Ectodermal cell (in vitro differentiated cells): Measurements from ENCODE around the gene AOAH.

Experiments
- H3K27ac ChIP-seq: 2 replicates; pipeline ENCODE4 v1.7.0; 2013; ENCODE audit warnings: mild to moderate bottlenecking, low read depth, low read length; ENCODE audit not compliant: insufficient read depth, poor library complexity, severe bottlenecking
- H3K27me3 ChIP-seq: 2 replicates; pipeline ENCODE4 v1.7.0; 2013; ENCODE audit warnings: mild to moderate bottlenecking, low read length; ENCODE audit not compliant: insufficient read depth, control insufficient read depth, poor library complexity, severe bottlenecking
- H3K36me3 ChIP-seq: one replicate; pipeline ENCODE4 v1.7.0; 2013; ENCODE audit warnings: low read length; ENCODE audit not compliant: control insufficient read depth, insufficient read depth
- H3K4me1 ChIP-seq: one replicate; pipeline ENCODE4 v1.7.0; 2013; ENCODE audit warnings: low read length; ENCODE audit not compliant: control insufficient read depth, insufficient read depth
- H3K4me3 ChIP-seq: 2 replicates; pipeline ENCODE4 v1.7.0; 2013; ENCODE audit warnings: low read depth, low read length, control low read depth; ENCODE audit not compliant: insufficient read depth
- H3K9me3 ChIP-seq: 2 replicates; pipeline ENCODE4 v1.7.0; 2013; ENCODE audit warnings: mild to moderate bottlenecking, low read length, moderate library complexity; ENCODE audit not compliant: control insufficient read depth
- WGBS, 2 experiments: methylation state at CpG; one replicate each; pipeline ENCODE4 v1.1.7; 2013; ENCODE audit warnings: missing lambda C conversion rate in 2 of 2; 5-methylcytosine and 5-hydroxymethylcytosine counted together

The AOAH gene

GRCh38 chr7:36673703-36674102 is 50.6 kb downstream of the AOAH start:
- Histone ChIP-seq H3K36me3 (no peaks in the 10 kb centered on the region), H3K4me1 (no peaks in the 10 kb centered on the region), H3K9me3 (no peaks in the 10 kb centered on the region), H3K27ac (no peak overlapping the region), H3K27me3 (no peaks in the 10 kb centered on the region), H3K4me3 (no peak overlapping the region)
- WGBS, 2 experiments, result 96 to 98% methylated on average over 5 to 6 of the region's 6 CpGs

GRCh38 chr7:36671432-36671829 is 52.9 kb downstream of the AOAH start:
- whole genome bisulfite sequencing, 2 experiments, result 90 to 95% methylated on average over 6 of the region's 6 CpGs
- no peak overlapping the region for H3K27ac ChIP-seq
- no peaks in the 10 kb centered on the region for H3K36me3 ChIP-seq
- no peaks in the 10 kb centered on the region for H3K9me3 ChIP-seq
- no peaks in the 10 kb centered on the region for H3K27me3 ChIP-seq
- H3K4me1 ChIP-seq, result no peaks in the 10 kb centered on the region
- H3K4me3 ChIP-seq, result no peak overlapping the region

- H3K9me3 ChIP-seq, result no peaks in the 10 kb centered on the region
- no peaks in the 10 kb centered on the region for H3K27me3 ChIP-seq
- no peak overlapping the region for H3K4me3 ChIP-seq
- no peaks in the 10 kb centered on the region for H3K36me3 ChIP-seq
- H3K4me1 ChIP-seq, result no peaks in the 10 kb centered on the region
- 84 to 87% methylated on average over 16 to 17 of the region's 17 CpGs for WGBS, 2 experiments
- no peak overlapping the region for H3K27ac ChIP-seq
These were observed 53.5 kb downstream of the AOAH start for GRCh38 chr7:36670585-36671431.

DNA sequence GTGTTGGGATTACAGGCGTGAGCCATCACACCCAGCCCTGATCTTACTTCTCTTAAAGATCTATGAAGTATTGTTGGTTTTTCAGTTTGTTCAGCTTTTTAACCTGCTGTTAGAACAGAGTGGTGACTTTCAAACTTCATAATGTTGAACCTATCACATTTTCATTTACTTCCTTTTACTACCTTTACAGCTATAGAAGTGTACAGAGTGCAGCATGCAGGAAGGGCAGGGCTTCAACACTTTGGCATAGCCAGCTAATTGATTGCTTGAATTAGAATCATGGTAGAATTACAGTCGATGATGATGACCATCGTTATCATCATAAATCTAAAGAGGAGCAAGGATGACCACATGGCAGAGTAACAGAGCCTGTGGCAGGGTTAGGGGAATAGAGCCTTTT is 55.5 kb downstream of the AOAH start:
- Histone ChIP-seq H3K27ac (no peak overlapping the region), H3K9me3 (no peaks in the 10 kb centered on the region), H3K27me3 (no peaks in the 10 kb centered on the region), H3K36me3 (no peaks in the 10 kb centered on the region), H3K4me1 (no peaks in the 10 kb centered on the region), H3K4me3 (no peak overlapping the region)
- WGBS, 2 experiments, result 56 to 65% methylated on average over 3 of the region's 3 CpGs

DNA sequence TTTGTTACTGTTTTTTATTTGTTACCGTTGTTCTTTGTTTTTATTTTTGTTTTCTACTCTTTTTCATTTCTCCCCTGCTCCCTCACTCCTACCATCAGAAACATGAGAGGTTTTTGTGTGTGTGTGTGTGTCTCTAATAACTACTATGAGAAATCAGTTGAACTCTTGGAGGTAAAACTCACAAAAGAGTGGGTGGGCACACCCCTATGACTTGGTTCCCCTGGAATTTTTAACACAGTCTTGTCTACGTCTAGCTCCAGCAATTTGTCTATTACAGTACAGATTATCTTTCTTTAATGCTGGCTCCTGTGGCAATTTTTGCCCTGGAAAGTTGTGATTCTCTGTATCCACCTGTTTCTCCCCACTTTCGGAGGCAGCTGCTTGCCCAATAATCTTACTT is 56.2 kb downstream of the AOAH start:
- WGBS, 2 experiments, result 46 to 48% methylated on average over 2 of the region's 3 CpGs
- no peaks in the 10 kb centered on the region for H3K36me3 ChIP-seq
- no peaks in the 10 kb centered on the region for H3K4me1 ChIP-seq

DNA sequence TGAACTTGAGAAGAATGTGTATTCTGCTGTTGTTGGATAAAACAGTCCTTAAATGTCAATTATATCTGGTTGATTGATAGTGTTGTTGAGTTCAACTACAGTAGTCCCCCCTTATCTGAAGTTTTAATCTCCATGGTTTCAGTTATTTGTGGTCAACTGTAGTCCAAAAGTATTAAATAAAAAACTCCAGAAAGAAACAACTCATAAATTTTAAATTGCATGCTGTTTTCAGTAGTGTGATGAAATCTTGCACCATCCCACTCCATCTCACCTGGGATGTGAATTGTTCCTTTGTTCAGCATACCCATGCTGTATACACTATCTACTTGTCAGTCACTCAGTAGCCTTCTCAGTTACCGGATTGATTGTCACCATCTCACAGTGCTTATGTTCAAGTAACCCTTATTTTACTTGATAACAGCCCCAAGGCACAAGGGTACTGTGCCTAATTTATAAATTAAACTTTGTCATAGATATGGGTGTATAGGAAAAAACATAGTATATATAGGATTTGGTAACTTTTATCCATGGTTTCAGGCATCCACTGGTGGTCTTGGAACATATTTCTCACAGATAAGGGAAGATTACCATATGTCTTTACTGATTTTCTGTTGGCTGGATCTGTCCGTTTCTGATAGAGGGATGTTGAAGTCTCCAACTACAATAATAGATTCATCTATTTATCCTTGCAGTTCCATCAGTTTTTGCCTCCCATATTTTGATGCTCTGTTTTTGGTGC is 57.1 kb downstream of the AOAH start:
- Histone ChIP-seq H3K27me3 (no peaks in the 10 kb centered on the region), H3K36me3 (no peaks in the 10 kb centered on the region)
- WGBS, 2 experiments, result 92 to 94% methylated on average over 1 to 2 of the region's 2 CpGs

More for the DNA sequence above, 56.2 kb downstream of the AOAH start:
- H3K27me3 ChIP-seq, result no peaks in the 10 kb centered on the region
- no peak overlapping the region for H3K27ac ChIP-seq
- H3K4me3 ChIP-seq, result no peak overlapping the region
- no peaks in the 10 kb centered on the region for H3K9me3 ChIP-seq

DNA sequence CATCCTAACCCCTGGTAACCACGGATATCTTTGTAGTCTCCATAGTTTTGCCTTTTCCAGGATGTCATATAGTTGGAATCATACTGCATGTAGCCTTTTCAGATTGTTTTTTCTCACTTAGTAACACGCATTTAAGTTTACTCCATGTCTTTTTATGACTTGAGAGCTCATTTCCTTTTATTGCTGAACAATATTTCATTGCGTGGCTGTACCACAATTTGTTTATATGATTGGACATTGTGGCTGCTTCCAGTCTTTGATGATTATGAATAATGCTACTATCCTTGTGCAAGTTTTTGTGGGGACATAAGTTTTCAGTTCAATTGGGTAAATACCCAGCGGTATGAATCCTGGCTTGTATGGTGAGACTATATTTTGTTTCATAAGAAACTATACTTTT is 60.8 kb downstream of the AOAH start:
- H3K27me3 ChIP-seq, result no peaks in the 10 kb centered on the region
- WGBS, 2 experiments, result 94 to 98% methylated on average over 3 to 4 of the region's 4 CpGs
- H3K27ac ChIP-seq, result no peak overlapping the region
- H3K36me3 ChIP-seq, result no peaks in the 10 kb centered on the region
- no peak overlapping the region for H3K4me3 ChIP-seq
- H3K9me3 ChIP-seq, result no peaks in the 10 kb centered on the region
- peaks cover 27% of the 10 kb centered on the region for H3K4me1 ChIP-seq

More for the DNA sequence above, 57.1 kb downstream of the AOAH start:
- Histone ChIP-seq H3K27ac (no peak overlapping the region), H3K4me3 (no peak overlapping the region), H3K9me3 (no peaks in the 10 kb centered on the region), H3K4me1 (no peaks in the 10 kb centered on the region)

- Histone ChIP-seq H3K4me1 (peaks cover 37% of the 10 kb centered on the region), H3K36me3 (no peaks in the 10 kb centered on the region), H3K27me3 (no peaks in the 10 kb centered on the region), H3K27ac (peak overlapping the region; percentile 9), H3K9me3 (no peaks in the 10 kb centered on the region), H3K4me3 (no peak overlapping the region)
- 73% methylated on average over 7 of the region's 7 CpGs for WGBS, 2 experiments
These were observed 63.0 kb downstream of the AOAH start for GRCh38 chr7:36661135-36661840.

GRCh38 chr7:36659638-36660341 is 64.5 kb downstream of the AOAH start:
- Histone ChIP-seq H3K36me3 (no peaks in the 10 kb centered on the region), H3K27me3 (no peaks in the 10 kb centered on the region), H3K9me3 (no peaks in the 10 kb centered on the region), H3K4me1 (peaks cover 38% of the 10 kb centered on the region), H3K27ac (peak overlapping the region; percentile 86), H3K4me3 (no peak overlapping the region)
- 84 to 85% methylated on average over 13 of the region's 13 CpGs for WGBS, 2 experiments
